Stimulated activated naive CD4-positive, alpha-beta T cell treated with Interleukin-2 at 50 U/mL for 16 hours (primary cell): ENCODE data around the gene MYOG.

Experiments used
- DNase-seq: peaks from one replicate; lab custom pipeline; 2025; lab: John Stamatoyannopoulos, UW

Gene MYOG

GRCh38 chr1:203090421-203091198 is 4.8 kb upstream of the MYOG start:
- no peak for DNase-seq

DNA sequence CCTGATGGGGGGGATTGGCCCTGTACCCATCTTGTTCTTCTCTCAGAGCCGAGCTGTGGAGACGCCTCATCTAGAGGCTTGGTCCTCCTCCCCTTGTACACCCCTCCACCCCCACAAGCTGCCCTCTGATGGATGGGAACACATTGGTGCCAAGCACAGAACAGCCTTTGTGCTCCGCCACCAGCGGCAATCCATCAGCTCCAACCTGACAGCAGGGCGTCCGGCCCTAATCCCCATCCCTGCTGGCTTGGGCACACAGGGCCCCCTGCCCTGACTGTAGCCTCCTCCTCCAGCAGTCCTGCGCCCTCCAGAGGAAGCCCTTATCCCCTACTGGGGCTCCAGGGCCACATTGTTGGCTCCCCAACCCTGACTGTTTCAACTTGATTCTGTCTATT is 3.8 kb upstream of the MYOG start:
- no peak for DNase-seq

- DNase-seq, result no peak
Measured at GRCh38 chr1:203089001-203089650, 3.3 kb upstream of the MYOG start.

- no peak for DNase-seq
Measured at GRCh38 chr1:203088441-203088840, 2.6 kb upstream of the MYOG start.

- DNase-seq, result no peak
Measured at GRCh38 chr1:203086992-203087763, 1.4 kb upstream of the MYOG start.

DNA sequence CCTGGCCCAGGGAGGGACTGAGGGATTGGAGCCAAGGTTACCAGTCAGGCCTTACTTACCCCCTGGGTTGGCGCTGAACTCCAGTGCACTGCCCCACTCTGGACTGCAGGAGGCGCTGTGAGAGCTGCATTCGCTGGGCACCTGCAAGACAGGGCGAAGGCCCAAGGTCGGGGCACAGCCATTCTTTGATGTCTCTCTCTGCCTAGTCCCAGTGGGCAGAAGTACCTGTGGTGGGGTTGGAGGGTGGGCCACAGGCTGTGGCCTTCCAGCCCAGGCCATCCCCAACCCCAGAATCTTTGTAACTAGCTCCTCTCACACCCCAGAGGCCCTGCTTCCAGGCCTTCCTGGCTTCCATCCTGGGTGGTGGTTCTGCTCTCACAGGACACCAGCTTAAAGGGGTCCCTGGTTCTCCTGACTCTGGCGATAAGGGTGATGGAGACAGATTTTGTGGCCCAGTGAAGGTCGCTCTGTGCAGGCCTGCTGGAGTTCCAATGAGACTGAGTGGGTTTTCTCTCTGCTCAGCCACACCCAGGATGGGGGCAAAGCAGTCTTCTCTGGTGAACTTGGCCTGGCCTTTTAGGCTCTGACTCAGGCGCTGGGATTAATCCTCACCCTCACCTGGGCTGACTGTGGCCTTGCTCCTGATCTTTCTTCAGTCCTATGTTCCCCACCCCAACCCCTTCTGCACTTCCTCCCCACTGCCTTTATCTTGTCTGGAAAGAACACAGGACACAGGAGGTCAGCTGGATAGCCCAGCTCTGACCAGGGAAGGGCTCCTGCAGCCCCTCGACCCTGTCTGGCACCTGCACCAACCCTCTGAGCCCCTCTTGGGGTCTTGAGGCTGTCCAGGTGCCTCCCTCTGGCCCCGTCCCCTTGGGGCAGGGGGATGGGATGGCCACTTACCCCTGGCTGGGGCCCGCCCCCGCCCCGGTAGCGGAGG is 954 bp downstream of the MYOG start:
- no peak for DNase-seq

DNA sequence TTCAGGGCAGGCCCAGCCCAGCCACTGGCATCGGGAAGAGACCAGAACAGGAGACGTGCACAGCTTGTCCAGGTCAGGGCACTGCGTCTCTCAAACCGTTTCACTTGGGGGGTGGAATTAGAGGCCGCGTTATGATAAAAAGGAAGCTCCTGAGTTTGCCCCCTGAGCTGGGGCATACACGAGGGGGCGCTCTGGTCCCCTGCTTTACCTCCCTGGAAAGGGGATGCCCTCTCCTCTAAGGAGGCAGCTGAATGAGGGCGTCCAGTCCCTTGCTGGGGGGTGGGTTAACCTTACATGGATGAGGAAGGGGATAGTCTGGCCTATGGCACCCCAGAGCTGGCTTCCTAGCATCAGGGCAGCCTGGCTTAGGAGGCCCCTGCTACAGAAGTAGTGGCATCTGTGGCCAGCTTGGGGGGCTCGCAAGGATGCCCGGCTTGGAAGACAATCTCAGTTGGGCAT is 2.3 kb downstream of the MYOG start:
- DNase-seq, result no peak

- no peak for DNase-seq
Measured at GRCh38 chr1:203082571-203083462, 3.0 kb downstream of the MYOG start.

DNA sequence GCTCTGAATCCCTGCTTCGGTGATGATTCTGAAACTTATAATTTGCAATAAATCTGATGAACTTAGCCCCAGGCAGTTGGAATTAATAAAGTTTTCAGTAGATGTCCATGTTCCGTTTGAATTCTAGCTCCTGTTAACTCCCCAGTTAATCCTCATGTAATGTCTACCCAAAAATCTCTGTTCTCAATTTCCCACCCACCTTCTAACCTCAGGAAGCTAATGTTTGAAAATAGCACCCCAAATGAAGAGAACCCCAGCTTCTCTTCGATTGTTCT is 3.6 kb downstream of the MYOG start:
- no peak for DNase-seq

DNA sequence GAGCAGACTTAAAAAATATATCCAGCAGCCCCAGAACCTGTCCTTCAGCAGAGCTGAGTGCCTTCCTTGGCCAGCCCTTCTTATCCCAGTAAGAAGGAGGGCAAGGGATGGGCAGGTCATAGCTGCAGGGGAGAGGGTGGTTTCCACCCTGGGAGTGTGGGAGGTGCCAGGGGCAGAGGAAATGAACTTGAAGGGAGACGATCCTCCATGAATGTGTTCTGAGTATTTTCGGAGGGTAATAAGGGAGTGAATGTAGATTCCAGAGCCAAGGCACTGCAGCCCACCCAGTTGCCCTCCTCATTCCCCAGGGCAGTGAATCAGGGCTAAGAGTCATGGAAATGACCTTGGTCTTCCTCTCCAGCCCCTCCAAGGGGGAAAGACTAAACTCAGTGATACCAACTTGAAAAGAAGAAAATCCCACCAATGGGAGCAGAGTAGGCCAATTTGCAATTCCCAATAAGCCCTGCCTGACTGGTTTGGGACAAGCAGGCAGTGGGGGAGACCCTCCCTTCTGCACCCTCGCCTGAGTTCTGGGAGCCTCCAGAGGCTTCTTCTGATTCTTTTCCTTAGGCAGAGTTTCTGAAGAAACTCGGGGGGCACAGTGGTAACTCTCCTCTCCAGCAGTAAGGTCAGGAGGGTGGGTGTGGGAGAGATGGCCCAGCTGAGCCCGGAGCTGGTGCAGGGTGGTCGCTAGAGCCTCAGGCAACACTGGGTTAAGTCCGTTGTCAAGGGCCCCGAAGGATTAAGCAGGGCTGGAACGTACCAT is 4.2 kb downstream of the MYOG start:
- no peak for DNase-seq

DNA sequence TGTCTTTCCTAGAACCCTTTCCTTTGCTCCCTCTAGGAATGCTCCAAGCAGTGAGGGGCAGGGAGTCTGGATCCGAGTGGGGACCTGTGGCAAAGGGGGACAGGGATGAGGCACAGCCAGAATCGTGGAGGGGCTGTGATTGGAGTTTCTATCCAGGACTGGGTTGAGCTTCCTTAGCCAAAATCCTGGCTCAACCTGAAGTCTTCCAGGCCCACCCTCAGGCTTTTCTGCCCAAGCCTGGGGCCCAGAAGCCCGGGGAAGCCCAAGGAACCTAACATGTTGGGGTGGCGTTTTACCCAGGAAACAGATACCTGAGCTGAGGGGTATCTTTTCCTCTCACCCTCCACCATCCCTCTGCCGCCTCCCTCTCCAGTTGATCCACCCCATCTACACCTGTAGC is 5.4 kb downstream of the MYOG start:
- DNase-seq, result no peak

DNA sequence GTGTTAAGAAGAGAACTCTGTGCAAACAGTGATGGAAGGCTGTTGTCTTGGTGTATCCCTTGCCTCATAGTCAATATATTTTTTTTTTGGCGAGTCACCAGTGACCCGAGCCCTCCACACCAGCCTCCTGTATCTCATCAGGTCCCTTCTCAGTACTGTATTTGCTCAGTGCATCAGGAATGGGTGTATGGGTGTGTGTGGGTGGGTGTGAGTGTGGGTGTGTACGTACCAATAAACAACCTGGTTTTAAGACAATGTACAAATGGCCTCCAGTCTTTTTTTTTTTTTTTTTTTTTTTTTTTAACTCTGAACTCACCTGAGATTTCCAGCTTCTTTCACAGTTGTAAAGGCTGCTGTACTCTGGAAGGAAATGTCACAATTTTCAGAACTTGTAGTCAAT is 7.3 kb downstream of the MYOG start:
- DNase-seq, result no peak

DNA sequence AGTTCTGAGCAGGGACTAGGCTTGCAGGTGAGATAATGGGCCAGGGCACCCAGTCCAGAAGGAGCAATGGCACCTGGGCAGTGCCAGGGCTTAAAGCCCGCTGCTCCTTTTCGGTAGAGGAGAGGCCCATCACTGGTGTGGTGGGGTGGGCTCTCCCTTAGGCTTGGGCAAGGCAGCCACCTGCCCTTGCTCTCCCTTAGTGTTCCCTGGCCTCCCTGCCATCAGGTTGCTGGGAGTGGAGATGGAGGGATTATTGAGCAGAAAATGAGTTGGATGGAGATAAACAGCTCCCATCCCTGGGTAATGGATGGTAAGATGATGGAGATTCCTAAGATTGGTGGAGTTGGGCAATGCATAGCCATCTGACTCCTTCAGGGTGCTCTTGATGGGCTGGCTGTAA is 7.9 kb downstream of the MYOG start:
- no peak for DNase-seq

DNA sequence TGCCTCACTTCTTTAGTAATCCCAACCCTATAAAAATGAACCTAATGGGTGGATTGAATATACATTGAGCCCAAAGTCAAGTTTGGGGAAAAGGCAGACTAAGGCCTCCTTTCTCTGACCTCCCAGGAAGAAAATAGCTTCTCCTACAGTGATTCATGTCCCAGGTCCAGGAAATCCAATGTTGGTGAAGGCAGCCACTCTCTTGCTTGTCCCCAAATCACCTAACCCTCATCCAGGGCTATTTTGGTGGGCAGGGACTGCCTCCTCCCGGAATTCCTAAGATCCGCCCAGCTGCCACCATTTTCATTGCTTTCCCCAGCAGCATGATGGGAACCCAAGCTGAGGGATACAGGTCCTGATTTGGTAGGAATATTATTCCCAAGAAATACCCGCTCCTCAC is 8.4 kb downstream of the MYOG start:
- DNase-seq, result no peak

GRCh38 chr1:203076031-203076511 is 9.7 kb downstream of the MYOG start:
- no peak for DNase-seq

DNA sequence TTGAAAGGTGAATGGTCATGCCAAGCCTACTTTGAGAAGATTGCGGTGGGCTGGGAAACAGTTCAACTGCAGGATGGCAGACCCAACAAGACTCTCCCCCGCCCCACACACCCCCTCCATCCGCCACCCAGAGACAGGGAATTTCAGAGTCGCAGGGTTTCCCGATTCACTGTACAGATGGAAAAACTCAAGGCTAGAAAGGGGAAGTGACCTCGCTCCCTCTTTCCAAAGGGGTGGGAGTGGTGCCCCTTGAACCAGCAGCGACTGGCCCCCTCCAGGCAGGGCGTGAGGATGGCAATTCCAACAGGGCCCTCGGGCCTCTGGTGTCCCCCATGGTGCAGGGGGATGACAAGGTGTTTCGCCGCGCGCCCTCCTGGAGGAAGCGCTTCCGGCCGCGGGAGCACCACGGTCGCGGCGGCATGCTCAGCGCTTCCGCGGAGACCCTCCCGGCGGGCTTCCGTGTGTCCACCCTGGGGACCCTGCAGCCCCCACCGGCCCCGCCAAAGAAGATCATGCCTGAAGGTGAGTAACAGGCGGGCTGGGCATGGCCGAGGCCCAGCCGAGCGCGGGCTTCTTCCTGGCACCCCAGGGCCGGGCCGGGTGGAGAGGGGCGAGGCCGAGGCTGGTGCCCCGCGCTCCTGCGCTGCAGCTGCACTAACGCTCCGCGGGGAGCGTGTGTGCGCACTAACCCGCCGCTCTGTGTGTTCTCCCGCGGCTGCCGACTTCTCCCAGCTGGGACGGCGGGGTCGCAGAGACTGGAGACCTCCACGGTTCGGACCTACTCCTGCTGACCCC is 10.4 kb downstream of the MYOG start:
- DNase-seq, result no peak

DNA sequence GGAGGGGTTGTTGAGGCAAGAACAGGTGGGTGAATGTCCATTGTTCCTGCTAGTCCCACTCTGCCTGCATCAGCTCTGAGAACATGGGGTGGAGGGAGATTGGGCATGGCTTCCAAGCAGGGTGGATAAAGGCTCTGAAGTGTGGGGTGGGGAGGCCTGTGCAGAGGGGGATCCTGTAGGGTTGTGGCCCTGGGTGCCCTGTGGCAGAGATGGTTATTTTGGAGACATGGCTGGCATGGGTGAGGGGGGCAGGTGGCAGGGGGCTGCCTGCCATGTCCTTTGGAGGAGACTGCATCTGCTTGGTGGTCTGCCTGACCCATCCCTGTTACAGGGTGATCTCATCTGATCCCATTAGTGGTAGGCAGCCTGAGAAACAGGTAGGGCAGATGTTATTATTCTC is 11.2 kb downstream of the MYOG start:
- DNase-seq, result no peak

- no peak for DNase-seq
Measured at GRCh38 chr1:203073469-203073868, 12.3 kb downstream of the MYOG start.

DNA sequence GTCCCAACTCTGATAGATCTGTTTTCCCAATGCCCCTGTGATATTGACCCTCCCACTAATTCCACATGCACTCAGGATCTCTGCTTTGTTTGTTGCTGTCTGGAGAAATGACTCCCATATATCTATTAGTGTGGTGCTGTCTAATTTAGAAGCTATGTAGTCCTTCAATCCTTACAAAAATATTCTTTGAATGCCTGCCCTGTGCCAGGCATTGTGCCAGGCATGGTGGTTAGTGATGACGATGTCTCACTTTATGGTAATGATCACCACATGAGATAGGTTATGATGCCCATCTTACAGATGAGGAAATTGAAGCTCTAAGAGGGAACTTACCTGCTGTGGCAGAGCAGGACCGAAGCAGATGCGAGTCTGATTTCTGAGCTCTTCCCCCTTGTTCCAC is 12.9 kb downstream of the MYOG start:
- DNase-seq, result no peak
